HuH-7 (cell line): ENCODE data around the gene PKD1L1.
"Not testable (repeated sequence)": the region's sequence is repeated elsewhere in the genome, so short reads cannot be mapped to it uniquely, and the experiment has no call there.

ENCODE experiments used
- DNase-seq: peaks from one replicate; pipeline ENCODE4 v3.0.0; 2011; ENCODE audit warnings: low spot score

PKD1L1 gene

DNA sequence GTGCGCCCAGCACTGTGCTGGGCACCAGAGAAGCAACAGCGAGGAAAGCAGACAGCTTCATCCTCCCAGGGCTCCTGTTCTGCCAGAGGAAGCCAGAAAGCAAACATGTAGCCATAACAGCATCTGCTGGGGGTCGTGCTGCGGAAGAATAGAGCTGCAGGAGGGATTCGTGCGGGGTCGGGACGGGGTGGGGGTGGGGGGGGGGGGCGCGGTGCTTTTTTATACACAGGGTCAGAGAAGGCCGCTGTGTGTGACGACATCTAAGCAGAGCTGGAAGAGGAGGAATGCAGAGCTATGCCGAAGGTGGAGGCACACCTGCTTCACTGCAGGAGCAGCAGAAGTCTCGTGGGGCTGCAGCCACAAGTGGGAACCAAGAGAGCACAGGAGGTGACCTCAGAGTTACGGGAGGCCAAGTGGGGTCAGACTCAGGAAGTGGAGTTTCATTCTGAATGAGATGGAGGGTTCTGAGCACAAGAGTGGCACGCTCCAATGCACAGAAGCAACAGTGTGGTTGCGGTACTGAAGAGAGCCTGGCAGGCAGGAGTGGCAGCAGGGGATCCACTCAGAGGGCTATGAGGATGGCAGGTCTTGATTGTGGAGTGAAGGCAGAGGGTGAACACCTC is 11.1 kb downstream of the PKD1L1 start:
- no peak for DNase-seq

DNA sequence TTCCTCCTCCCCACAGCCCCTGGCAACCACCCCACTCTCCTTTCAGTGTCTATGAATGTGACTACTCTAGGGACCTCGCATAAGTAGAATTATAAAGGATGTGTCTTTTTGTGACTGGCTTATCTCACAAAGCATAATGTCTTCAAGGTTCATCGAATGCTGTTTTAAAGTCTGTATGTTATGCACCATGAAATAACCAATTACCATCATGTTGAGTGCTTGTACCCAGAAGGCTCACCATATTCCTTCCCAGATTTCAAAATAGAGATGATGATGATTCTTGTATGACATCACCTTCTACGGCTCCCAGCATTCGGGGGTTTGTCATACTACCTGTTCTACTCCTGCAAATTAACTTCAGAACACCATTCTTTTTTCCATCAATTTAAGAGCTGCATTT is 11.9 kb downstream of the PKD1L1 start:
- DNase-seq, result no peak

DNA sequence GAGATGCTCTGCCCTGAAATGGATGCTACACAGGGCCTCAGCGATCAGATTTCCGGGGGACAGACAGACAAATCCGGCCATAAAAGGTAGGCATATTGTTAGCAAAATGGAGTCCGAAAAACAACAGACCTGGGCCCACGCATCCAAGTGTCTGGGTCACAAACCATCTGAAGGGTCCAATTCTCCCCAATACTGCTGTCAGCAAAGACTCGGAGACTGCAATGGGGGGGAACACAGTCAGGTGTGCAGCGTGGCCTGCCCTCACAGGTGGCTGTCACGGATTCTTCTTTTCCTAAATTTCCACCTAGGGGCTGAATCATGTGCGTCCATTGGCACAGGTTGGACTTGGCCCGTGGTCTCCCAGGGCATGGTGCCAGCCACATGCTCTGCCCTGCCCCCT is 12.9 kb downstream of the PKD1L1 start:
- no peak for DNase-seq

DNA sequence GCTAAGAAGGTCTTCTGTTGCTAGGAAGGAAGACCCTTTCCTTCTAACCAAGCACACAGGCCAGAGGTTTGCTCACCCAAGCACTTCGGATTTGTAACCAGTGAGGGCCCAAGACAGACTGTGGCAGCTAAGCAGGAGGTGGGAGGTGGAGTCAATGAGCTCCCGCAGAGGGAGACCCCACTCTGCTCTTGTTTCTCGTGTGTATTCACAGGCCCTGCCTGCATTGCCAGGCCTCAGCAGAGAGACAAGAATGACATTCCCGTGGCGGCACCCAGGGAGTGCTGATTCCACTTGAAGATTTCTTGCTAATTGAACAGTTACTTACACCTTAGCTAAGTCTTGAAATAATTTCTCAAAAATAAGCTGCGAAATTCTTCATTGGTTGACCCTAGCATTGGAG is 13.4 kb downstream of the PKD1L1 start:
- DNase-seq, result no peak

DNA sequence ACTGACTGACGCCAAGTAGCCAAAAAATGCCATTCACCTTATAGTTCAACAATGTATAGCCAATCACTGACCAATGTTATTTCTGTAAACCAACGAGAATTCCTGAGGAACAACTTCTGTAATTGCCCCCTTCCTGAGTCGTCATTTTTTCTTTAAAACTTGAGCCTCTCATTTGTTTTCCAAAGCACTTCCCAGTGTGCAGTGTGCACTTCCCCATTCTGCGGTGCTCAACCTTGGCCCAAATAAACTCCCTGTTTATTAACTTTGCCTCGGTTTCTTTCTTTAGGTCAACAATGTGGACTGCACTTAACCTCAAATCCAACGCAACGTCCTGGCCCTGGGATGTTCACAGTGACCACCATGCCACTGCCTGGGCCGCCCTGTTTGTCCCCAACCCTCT is 15.1 kb downstream of the PKD1L1 start:
- DNase-seq, result no peak

DNA sequence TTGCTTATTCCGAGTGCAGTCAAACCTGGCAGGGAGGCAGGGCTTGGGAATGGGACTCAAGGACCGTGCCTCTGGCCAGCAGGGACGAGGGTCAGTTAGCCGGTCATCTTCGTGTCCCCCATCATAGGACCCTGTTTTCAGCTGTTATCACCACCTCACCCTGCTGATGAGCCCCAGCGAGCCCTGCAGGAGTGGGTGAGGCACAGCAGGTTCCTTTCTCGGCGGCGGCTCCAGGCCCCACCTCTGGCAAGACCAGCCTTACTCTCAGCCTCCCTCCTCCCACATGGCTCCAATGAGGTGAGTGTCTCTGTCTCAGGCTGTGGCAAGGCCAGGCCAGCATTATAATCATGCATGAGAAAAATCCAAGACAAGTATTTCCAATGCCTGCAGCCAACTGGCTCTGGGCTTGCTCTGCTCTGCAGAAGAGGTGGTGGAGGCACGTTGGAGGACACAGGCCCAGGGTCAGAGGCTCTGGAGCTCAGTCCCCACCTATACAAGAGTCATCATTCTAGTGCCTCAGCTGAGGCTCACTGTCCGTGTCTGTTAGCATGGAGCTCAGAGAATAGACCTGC is 15.7 kb downstream of the PKD1L1 start:
- DNase-seq, result no peak

DNA sequence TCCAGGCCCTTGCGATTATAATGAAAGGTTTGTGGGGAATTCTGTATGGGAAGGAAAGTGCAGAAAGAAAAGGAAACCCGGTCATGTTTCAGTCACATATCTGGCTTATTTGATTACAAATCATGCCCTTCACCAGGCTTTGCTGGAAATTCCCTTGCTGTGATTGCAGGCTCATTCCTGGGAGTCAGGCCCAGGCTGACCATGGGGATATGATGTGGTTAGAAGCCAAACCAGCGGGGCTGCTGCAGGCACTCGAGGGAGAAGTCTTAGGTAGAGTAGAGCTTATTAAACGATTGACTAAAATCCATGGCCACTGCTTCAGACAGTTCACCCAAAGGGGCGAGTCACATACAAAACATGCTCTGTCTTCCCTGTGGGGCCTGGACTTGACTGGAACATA is 16.2 kb downstream of the PKD1L1 start:
- no peak for DNase-seq

DNA sequence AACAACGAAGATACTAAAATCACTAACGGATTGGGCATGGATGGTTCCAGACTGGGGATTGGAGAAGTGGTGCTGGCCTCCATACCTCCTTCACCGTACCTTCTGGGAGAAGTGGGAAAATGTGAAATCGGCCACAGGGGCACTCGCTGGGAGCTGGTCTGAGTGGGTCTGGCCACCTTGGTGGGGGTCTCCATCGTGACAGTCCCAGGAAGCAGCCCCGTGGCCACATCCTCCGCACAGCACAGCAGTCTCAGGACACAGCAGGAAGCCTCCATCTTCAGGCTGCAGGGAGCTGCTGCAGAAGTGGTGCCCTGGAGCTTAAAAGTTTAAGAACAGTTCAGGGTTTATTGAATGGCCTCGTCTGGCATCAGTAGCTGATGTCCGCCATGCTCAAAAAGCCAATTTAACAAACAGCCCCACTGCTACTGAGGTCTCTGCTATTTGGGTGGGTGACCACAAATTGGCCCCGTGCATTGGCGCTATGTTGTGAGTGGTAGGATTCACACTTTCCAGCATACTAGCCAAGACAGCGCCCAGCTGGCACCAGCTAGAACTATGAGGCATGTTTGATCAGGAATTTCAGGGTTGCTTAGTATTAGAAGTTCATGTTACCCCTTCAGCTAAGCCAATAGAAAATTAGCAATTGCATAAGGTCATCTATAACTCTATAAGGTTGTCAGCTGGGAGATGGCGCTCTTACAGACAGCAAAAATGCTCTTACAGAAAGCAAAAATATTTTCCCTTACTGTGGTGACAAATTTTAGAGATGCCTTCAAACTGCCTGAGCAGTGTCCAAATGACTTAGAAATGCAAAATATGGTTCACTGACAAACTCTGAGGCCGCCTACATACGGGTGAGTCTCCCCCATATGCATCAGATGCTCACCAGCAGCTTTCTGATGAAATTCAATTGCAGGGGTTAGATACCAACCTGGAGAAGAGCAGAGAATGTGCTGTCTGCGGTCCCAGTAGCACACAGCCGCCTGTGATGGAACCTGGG is 17.0 kb downstream of the PKD1L1 start:
- no peak for DNase-seq

DNA sequence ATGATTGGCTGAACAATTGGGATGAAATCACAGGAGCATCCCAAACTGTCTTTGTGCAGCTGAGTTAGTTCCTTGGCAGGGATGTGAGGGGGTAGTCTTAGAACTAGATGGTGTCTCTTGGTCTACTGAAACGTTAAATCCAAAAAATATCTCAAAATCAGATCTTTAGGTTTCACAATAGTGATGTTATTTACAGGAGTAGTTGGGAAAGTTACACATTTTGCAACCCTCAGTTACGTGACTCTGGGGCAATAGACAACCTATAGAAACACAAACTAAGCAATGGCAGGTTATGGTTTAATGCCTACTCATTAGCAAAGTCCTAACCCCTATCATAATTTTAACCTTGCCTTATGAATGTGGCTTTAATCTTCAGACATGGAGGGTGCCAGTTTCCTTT is 24.0 kb downstream of the PKD1L1 start:
- DNase-seq, result no peak

DNA sequence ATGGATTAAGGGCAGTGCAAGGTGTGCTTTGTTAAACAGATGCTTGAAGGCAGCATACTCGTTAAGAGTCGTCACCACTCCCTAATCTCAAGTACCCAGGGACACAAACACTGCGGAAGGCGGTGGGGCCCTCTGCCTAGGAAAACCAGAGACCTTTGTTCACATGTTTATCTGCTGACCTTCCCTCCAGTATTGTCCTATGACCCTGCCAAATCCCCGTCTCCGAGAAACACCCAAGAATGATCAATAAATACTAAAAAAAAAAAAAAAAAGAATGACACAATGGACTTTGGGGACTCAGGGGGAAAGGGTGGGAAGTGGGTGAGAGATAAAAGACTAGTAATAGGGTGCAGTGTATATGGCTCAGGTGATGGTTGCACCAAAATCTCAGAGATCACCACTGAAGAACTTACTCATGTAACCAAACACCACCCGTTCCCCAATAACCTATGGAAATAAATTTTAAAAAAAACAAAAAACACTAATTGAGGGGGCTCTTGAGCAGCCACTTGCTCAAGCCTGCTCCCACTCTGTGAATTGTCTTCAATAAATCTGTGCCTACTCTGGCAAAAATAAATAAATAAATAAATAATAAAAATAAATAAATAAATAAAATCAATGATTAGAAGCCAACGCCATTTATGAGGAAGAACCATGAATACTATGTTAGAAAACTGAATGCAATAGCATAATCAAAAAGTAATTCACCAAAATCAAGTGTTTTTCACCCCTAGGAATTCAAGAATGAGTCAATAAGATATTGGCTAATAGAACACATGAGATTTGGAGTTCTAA is 25.0 kb downstream of the PKD1L1 start:
- DNase-seq, result not testable (repeated sequence)

DNA sequence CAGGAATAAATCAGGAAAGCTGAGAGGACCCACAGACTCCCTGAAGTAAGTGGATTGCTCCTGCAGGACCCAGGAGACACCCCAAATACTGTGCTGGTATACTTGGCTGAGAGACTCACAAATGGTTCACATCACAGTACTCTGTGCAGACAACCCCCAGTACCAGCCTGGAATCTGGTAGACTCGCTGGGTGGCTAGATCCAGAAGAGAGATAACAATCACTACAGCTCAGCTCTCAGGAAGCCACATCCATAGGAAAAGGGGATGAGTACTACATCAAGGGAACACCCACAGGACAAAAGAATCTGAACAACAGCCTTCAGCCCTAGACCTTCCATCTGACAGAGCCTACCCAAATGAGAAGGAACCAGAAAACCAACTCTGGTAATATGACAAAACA is 31.8 kb downstream of the PKD1L1 start:
- not testable (repeated sequence) for DNase-seq

DNA sequence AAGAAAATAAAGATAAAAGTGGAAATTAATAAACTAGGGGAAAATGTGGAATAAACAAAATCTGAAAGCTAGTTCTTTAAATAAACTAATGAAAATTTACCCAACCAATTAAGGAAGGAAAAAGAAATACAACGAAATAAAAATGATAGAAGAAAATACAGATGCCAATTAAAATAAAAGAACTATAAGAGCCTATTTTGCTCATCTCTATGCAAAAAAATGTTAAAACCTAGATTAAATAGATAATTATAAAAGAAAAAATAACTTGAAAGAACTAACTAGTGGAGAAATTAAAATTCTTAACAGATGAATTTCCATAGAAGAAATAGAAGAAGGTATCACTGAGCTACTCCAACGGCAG is 32.7 kb downstream of the PKD1L1 start:
- DNase-seq, result no peak

DNA sequence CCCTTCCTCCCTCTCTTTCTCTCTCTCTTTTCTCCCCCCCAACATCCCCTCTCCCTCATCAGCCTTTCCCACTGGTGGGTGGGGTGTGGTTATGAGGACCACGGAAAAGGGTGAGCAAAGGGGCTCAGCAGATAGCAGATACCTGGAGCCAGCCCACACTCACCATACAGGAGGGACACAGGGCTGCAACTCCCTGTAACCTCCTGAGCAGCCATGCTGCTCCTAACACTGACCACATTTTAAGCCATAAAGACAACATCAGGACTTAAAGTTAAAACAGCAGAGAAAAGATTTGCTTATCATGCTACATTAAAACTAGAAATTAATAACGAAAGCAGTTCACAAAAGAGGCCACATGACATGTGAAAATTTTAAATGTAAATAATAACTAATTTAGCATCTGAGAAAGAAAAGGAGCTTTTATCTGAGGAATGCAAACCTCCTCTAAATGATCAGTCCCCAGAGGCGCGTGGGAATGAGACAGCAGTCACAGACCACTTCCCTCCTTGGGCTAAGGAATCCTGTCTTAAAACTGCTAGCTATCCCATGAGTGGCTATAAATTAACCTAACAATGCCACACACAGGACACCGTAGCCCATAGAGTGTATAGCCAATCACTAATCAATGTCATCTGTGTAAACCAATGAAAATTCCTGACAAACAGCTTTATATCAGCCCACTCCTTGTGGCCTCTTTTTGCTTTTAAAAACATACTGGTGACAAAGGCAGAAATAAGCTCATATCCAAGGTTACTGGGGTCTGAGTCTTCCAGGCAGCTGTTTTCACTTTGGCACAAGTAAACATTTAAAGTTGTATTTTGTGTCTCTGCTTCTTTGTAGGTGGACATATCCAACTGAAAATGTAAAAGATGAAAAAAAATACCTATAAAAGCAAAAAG is 33.3 kb downstream of the PKD1L1 start:
- DNase-seq, result no peak

DNA sequence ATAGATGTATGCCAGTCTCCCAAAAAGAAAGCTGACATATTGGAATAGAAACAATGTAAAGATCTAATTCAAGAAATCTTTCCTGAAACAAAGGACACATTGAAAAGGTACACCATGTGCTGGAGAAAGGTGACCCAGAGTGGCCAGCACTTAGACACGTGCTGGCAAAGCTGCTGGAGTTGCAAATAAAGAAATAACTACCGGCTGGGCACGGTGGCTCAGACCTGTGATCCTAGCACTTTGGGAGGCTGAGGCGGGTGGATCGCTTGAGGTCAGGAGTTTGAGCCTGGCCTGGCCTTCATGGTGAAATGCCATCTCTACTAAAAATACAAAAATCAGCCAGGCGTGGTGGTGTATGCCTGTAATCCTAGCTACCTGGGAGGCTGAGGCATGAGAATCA is 35.9 kb downstream of the PKD1L1 start:
- no peak for DNase-seq

DNA sequence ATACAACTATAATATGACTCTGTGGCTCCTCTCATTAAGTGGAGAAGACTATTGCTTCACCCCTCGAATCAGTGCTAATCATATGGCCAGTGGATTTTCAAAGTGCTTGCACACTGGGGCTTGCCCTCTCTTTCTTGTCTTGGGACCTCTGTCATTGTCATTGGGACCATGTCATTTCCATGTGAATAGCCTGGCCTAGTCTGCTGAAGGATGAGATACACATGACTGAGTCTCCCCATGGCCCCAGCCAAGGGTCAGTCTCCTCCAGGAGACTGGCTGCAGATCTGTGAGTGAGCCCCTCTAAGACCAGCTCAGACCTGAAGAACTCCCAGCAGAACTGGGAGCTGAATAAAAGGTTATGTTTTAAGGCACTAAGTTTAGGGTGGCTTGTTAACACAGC is 39.5 kb downstream of the PKD1L1 start:
- no peak for DNase-seq

DNA sequence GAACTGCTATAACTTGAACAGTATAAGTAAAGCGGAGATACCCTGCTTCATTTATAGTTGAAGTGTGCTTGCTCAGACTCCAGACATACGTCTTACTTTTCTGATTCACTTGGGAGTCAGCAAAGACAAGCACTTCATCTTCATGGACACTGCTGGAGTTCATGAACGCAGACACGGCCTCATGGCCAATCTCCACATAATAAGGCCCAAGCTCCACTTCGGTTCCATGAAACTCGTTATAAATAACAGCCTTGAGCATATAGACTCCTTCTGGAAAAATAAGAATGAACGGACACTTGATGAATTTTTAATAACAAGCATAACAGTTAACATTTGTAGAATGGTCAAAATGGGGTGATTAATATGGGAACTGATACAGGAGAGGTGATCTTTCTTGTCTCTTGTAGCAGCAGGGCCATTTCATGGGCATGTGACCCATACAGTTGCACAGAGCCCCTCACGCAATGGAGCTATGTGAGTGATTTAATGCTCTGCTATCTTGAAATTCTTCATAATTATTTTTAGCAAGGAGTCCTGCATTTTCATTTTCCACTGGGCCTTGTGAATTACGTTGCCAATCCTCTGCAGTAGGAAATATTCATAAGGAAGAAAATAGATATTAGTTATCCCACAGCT is 40.2 kb downstream of the PKD1L1 start:
- DNase-seq, result no peak

DNA sequence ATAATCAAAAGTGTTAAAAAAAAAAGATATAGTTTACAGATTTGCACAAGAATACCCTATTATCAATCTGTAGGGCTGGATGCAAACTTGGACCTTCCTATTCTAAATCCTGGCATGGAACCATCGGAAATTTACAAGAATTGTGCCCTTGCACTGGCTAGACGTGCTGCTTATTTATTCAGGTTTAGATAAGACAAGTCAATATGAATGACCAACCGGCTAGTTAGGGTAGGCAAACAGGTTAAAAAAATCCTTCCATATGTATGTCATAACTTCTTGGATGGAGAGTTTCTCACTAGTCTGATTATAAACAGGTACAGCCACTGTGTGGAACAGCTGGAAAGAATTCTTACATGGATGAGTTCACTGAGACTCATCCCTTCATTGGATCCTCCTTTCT is 41.4 kb downstream of the PKD1L1 start:
- DNase-seq, result peak; percentile 23

DNA sequence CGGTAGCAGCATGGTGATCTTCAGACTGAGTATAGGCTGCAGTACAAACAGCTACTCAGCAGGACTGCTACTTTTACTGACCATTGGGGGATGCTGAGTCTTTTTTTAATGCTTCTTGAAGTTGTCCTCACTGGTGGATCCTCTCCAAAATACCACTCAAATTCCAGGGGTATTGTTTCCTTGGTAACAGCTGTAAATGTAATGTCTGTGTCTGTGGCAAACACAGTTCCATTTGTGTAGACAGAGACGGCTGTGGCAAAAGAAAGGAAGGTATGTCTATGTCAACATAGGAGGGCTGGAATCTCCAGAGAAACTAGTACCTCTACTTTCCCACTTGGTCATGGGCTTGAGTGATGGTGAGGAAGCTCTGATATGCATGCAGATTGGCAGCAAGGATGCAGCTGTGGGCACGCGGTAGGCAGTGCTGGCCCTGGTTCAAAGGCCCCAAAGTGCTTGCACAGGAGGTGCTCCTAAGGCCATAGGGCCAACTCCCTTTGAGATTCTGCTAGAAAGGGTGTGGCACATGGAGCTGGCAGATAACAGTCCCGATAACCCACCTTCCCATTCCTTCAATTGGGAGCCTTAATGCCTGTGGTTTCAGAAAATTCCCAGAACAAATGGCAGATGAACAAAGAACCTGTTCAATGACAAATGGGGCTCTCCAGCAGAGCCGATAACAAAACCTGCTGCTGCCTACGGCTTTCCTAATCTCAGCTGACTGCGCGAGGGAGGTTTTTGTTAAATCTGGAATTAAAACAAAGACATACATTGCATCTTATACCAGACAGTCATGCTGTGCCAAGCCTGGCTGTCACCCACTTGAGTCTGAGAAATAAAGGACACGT is 43.0 kb downstream of the PKD1L1 start:
- DNase-seq, result no peak

DNA sequence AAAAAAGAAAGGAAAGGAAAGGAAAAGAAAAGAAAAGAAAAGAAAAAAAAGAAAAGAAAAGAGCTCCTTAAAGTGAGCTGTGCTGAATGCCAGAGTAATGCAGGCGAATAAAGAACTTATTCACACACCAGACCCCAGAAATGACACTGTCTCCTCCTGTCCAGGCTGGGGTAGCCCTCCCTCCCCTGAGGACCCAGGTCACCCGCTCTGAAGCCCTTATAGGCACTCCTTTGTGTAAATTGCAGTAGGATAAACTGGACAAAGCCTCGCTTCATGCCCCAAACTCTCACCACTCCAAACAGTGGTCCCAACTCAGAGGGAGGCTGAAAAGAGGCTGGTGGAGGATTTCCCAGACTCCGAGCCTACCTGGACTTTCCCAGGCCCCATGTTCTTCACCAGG is 46.3 kb downstream of the PKD1L1 start:
- no peak for DNase-seq

DNA sequence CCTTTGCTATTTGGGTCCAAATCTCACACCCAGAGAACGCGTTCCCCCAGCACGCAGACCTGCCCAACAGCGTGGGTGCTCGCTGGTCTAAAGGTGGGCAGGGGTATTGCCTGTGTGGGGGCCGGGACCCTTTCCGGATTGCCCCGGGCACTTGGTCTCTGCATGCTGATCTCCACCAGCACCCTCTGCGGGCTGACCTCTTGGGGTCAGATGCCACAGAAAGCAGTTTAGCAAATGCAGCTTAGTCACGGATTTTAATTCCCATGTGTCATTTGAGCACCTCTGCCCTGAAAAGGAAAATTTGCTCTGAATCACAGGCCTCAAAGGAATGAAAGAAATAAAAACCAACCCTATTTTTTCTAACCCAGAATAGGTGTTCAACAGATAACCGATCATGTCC is 46.7 kb downstream of the PKD1L1 start:
- DNase-seq, result no peak
